K562 (cell line): Measurements from ENCODE around the gene INVS. TPM values are rescaled to one million over a fixed set of nuclear protein-coding genes. Genes with fewer than 3 reads are reported as not detected.
"Not testable (repeated sequence)": the region's sequence is repeated elsewhere in the genome, so short reads cannot be mapped to it uniquely, and the experiment has no call there.

ENCODE experiments used
- ATAC-seq: fragments of 200-7000 bp; cut with Tn5 transposase; 3 replicates; pipeline ENCODE4 v1.9.1; 2020; ENCODE audit warnings: moderate library complexity
- BruUV-seq: library from RNA; stranded (reverse); fragments of 400-500 nt; replicated peaks from 2 replicates; lab custom pipeline; 2021; lab: Mats Ljungman, UMichigan
- CTCF ChIA-PET: fragments of 300-600 bp; formaldehyde crosslinking; extraction: SDS; loops from one replicate; lab custom pipeline; 2021; ENCODE audit warnings: low intra/inter-chr PET ratio; lab: Yijun Ruan, JAX
- POLR2A ChIA-PET: fragments of 300-600, 350-650 bp; sonication (Branson Sonifier 250); formaldehyde crosslinking; extraction: SDS; loops from one replicate; lab custom pipeline; 2021; ENCODE audit warnings: antibody characterized with exemption, inconsistent platforms; lab: Yijun Ruan, JAX
- DNase-seq, 4 experiments: peaks; one replicate each; pipeline versions ENCODE4 v3.0.0 to v3.0.0-alpha.2; 2011 to 2018; ENCODE audit warnings: low spot score in 3 of 4, mixed read lengths in 3 of 4; ENCODE audit errors: extremely low read depth in 1 of 4
- FAIRE-seq: peaks from 2 replicates; lab custom pipeline; 2011; peaks lifted over from hg19 to GRCh38; lab: Jason Lieb, UNC
- H2AFZ ChIP-seq: 2 replicates; pipeline ENCODE4 v1.6.0; 2011; ENCODE audit warnings: low read depth, low read length, control low read depth, inconsistent platforms
- H3K27ac ChIP-seq: fragments of 200-600 bp; 3 replicates; pipeline ENCODE4 v1.8.0; 2011; ENCODE audit warnings: low read depth, mild to moderate bottlenecking, control low read depth, inconsistent platforms, low read length, moderate library complexity, mixed read lengths; ENCODE audit errors: extremely low read depth
- H3K27me3 ChIP-seq, 2 experiments: fragments of 300-600 bp in 1 of 2; 2 replicates in 1 of 2; 3 replicates in 1 of 2; pipeline versions ENCODE4 v1.6.0 to v1.8.0; 2011; ENCODE audit warnings: inconsistent platforms in 2 of 2, low read length in 2 of 2, mild to moderate bottlenecking in 1 of 2, mixed read lengths in 1 of 2, moderate library complexity in 1 of 2; ENCODE audit not compliant: control insufficient read depth in 2 of 2, insufficient read depth in 2 of 2
- H3K36me3 ChIP-seq: fragments of 300-600 bp; 3 replicates; pipeline ENCODE4 v1.8.0; 2011; ENCODE audit warnings: mild to moderate bottlenecking, low read length, inconsistent platforms; ENCODE audit not compliant: control insufficient read depth, insufficient read depth
- H3K4me1 ChIP-seq, 2 experiments: fragments of 200-600 bp in 1 of 2; replicated peaks in 1 of 2; 2 replicates in 1 of 2; 3 replicates in 1 of 2; pipeline versions ENCODE4 v1.5.1 to v1.8.0; 2011; ENCODE audit warnings: inconsistent platforms in 2 of 2, low read length in 2 of 2, mild to moderate bottlenecking in 1 of 2, mixed read lengths in 1 of 2, moderate library complexity in 1 of 2; ENCODE audit not compliant: control insufficient read depth in 2 of 2, insufficient read depth in 2 of 2
- H3K4me2 ChIP-seq: 2 replicates; pipeline ENCODE4 v1.6.1; 2011; ENCODE audit warnings: low read length, control low read depth, inconsistent platforms, mixed read lengths; ENCODE audit not compliant: insufficient read depth
- H3K4me3 ChIP-seq: fragments of 200-600 bp; sonication (generic), shearing (Covaris generic); 2 replicates; pipeline ENCODE4 v1.5.1; 2016; ENCODE audit warnings: control low read depth, inconsistent platforms
- H3K79me2 ChIP-seq: fragments of 200-600 bp; 3 replicates; pipeline ENCODE4 v1.8.0; 2011; ENCODE audit warnings: low read length, inconsistent platforms; ENCODE audit not compliant: control insufficient read depth, insufficient read depth
- H3K9ac ChIP-seq, 2 experiments: 2 replicates each; pipeline versions ENCODE4 v1.6.0 to v1.6.1; 2011; ENCODE audit warnings: low read depth in 2 of 2, low read length in 2 of 2, control low read depth in 1 of 2, inconsistent platforms in 1 of 2, mild to moderate bottlenecking in 1 of 2, mixed read lengths in 1 of 2; ENCODE audit not compliant: insufficient read depth in 1 of 2
- H3K9me1 ChIP-seq: one replicate; pipeline ENCODE4 v1.6.0; 2011; ENCODE audit warnings: inconsistent platforms, mild to moderate bottlenecking, low read length, moderate library complexity; ENCODE audit not compliant: control insufficient read depth, insufficient read depth
- H3K9me3 ChIP-seq: replicated peaks from 2 replicates; pipeline ENCODE4 v1.5.1; 2011; ENCODE audit warnings: low read depth, low read length, inconsistent platforms; ENCODE audit not compliant: control insufficient read depth, insufficient read depth
- H4K20me1 ChIP-seq: replicated peaks from 2 replicates; pipeline ENCODE4 v1.6.1; 2011; ENCODE audit warnings: low read length, inconsistent platforms, mixed read lengths; ENCODE audit not compliant: control insufficient read depth, insufficient read depth
- DEAF1 ChIP-seq: fragments of 450-650 bp; formaldehyde crosslinking; IDR thresholded peaks from 2 replicates; pipeline ENCODE4 v1.4.0; 2020; ENCODE audit warnings: mild to moderate bottlenecking, moderate library complexity
- REST ChIP-seq, 2 experiments: fragments of 450-650 bp; formaldehyde crosslinking in 1 of 2; IDR thresholded peaks; 2 replicates each; pipeline versions ENCODE4 v1.4.0 to v1.6.1; 2014 to 2020; ENCODE audit warnings: mild to moderate bottlenecking in 2 of 2, borderline replicate concordance in 1 of 2, low read depth in 1 of 2
- WGBS: fragments of 100-300 bp; shearing (Covaris generic); methylation state at CpG from one replicate; pipeline ENCODE4 v1.1.6; 2016; ENCODE audit warnings: low coverage, mixed read lengths; ENCODE audit not compliant: insufficient coverage; ENCODE audit errors: missing lambda C conversion rate; 5-methylcytosine and 5-hydroxymethylcytosine counted together
- in situ Hi-C: fragments of 300-500 bp; cut with MboI; formaldehyde crosslinking; loops from 4 replicates; pipeline ENCODE4 v1.15.0; 2018; ENCODE audit warnings: inconsistent platforms, mixed read lengths
- intact Hi-C: fragments of 100-400 bp; cut with micrococcal nuclease; formaldehyde crosslinking; loops from 2 replicates; pipeline ENCODE4 v1.14.2; 2022
- polyA plus RNA-seq, 8 experiments: library from polyadenylated mRNA; depleted of rRNA in 4 of 8; stranded (reverse) in 5 of 8; unstranded in 3 of 8; fragments of >200 nt; fragmentation: Nextera tagmentation in 2 of 8; fragmentation: Illumina TruSeq in 1 of 8; extraction: Ambion mirVana in 2 of 8; extraction: Trizol in 1 of 8; gene quantifications; 2 replicates each; pipeline versions ENCODE4 v1.2.1 to v1.2.3, GENCODE V29; 2011 to 2014; ENCODE audit warnings: inconsistent platforms in 1 of 8, missing spikeins in 1 of 8
- total RNA-seq, 7 experiments: library from RNA; depleted of rRNA in 6 of 7; stranded (reverse); fragments of >200 nt in 6 of 7; fragmentation: Illumina TruSeq in 2 of 7; extraction: Trizol in 2 of 7; gene quantifications; 2 replicates each; pipeline versions ENCODE4 v1.2.1 to v1.2.3, GENCODE V29; 2011 to 2021; ENCODE audit warnings: low replicate concordance in 1 of 7

INVS gene
- total and polyA plus RNA-seq, 9 of the 15 experiments (the other 6 are each of a cell fraction or from before 2014, with no cell fraction given) = 0.77 to 18.5 (median 10.0) TPM

- TF ChIP-seq REST (IDR thresholded peaks at IDR 0.05; ENCODE audit: borderline replicate concordance) = peak; percentile 69
- TF ChIP-seq REST (CRISPR knock-in tag; IDR thresholded peaks at IDR 0.05; ENCODE audit: low read depth) = not testable (repeated sequence)
- TF ChIP-seq DEAF1 (CRISPR knock-in tag) = 0 out of 2 replicates have a peak, but pooled peaks have one; percentile 9
Observed at GRCh38 chr9:100136799-100137198, 37.8 kb downstream of the INVS start (continued).

DNA sequence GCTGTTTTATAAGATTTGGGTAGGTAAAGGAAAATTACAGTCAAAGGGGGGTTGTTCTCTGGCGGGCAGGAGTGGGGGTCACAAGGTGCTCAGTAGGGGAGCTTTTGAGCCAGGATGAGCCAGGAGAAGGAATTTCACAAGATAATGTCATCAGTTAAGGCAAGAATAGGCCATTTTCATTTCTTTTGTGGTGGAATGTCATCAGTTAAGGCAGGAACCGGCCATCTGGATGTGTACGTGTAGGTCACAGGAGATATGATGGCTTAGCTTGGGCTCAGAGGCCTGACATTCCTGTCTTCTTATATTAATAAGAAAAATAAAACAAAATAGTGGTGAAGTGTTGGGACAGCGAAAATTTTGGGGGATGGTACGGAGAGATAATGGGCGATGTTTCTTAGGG is 41.3 kb downstream of the INVS start:
- H3K27me3 ChIP-seq, H3K36me3 ChIP-seq, DNase-seq, CTCF ChIA-PET, FAIRE-seq, H3K79me2 ChIP-seq, H2AFZ ChIP-seq, H3K9me1 ChIP-seq, H3K9me3 ChIP-seq, H3K4me2 ChIP-seq, H3K4me3 ChIP-seq, H3K4me1 ChIP-seq, ATAC-seq, H3K27ac ChIP-seq, BruUV-seq, H4K20me1 ChIP-seq, H3K9ac ChIP-seq: not testable (repeated sequence)
- 87% methylated on average over 3 of the region's 6 CpGs for WGBS
- in situ Hi-C loops (loop anchor here (10.0 kb wide), 1 partner anchor 184 kb away; no protein-coding TSS in a partner anchor), intact Hi-C loops (loop anchor here (10.0 kb wide), 1 partner anchor 316 kb away; the partner anchor contains the start of gene NR4A3)
- POLR2A ChIA-PET = interaction anchor here (1.1 kb wide), 1 partner anchor 9 kb away, joined by 3 read pairs; no protein-coding TSS in a partner anchor

DNA sequence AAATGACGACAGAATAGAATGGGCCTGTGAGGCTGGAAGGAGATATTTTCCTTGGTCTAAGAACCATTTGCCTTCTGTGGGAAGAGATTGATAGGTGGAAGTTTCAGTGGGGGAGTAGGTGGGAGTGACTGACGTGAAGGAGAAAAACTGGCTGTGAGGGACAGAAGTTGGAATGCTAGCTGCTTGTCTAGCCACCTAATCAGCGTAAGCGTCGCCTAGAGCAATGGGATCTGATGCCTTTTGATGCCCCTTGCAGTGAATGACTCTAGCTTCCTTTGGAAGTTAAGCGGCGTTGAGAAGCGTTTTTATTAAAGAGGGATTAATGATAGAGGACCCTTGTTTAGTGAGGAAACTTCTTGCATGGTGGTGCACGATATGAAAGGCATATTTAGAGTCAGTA is 42.8 kb downstream of the INVS start:
- H3K79me2 ChIP-seq, DNase-seq, H3K36me3 ChIP-seq, H4K20me1 ChIP-seq, H3K9me3 ChIP-seq, H2AFZ ChIP-seq, FAIRE-seq, H3K9me1 ChIP-seq, POLR2A ChIA-PET, H3K4me3 ChIP-seq, H3K4me2 ChIP-seq, H3K27me3 ChIP-seq, H3K27ac ChIP-seq, ATAC-seq, BruUV-seq, CTCF ChIA-PET, H3K9ac ChIP-seq: not testable (repeated sequence)
- intact Hi-C loops (loop anchor here (10.0 kb wide), 1 partner anchor 317 kb away; the partner anchor contains the start of gene NR4A3), in situ Hi-C loops (loop anchor here (10.0 kb wide), 1 partner anchor 183 kb away; no protein-coding TSS in a partner anchor)
- 69% methylated on average over 8 of the region's 9 CpGs for WGBS
- peaks cover 0 to 11% of the 10 kb centered on the region in 2 experiments; a peak in 3 of 5 replicates for H3K4me1 ChIP-seq
